ENCODE data around the gene SEC14L6.

DNA sequence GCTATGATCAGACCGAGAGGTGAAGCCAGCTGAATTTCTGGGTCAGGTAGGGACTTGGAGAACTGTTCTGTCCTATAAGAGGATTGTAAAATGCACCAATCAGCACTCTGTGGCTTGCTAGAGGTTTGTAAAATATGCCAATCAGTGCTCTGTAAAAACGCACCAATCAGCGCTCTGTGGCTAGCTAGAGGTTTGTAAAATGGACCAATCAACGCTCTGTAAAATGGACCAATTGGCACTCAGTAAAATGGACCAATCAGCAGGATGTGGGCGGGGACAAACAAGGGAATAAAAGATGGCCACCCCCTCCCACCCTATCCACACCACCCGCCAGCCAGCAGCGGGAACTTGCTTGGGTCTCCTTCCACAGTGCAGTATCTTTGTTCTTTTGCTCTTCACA, 34.6 kb downstream of the SEC14L6 start:
- TF ChIP-seq, protein P1, sequence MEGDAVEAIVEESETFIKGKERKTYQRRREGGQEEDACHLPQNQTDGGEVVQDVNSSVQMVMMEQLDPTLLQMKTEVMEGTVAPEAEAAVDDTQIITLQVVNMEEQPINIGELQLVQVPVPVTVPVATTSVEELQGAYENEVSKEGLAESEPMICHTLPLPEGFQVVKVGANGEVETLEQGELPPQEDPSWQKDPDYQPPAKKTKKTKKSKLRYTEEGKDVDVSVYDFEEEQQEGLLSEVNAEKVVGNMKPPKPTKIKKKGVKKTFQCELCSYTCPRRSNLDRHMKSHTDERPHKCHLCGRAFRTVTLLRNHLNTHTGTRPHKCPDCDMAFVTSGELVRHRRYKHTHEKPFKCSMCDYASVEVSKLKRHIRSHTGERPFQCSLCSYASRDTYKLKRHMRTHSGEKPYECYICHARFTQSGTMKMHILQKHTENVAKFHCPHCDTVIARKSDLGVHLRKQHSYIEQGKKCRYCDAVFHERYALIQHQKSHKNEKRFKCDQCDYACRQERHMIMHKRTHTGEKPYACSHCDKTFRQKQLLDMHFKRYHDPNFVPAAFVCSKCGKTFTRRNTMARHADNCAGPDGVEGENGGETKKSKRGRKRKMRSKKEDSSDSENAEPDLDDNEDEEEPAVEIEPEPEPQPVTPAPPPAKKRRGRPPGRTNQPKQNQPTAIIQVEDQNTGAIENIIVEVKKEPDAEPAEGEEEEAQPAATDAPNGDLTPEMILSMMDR (IDR thresholded peaks at IDR 0.05; ENCODE audit: low read length), result no peak
- TF ChIP-seq EZH2 (IDR thresholded peaks at IDR 0.05; ENCODE audit: borderline replicate concordance, low read length), result no peak
